ENCODE measurements around the gene ABHD1. TPM values are rescaled to one million over a fixed set of nuclear protein-coding genes. Genes with fewer than 3 reads are reported as not detected.

The ABHD1 gene
- total and polyA plus RNA-seq, 3 donors from 2014 or later = 37.3 to 141 (median 76.4) TPM

DNA sequence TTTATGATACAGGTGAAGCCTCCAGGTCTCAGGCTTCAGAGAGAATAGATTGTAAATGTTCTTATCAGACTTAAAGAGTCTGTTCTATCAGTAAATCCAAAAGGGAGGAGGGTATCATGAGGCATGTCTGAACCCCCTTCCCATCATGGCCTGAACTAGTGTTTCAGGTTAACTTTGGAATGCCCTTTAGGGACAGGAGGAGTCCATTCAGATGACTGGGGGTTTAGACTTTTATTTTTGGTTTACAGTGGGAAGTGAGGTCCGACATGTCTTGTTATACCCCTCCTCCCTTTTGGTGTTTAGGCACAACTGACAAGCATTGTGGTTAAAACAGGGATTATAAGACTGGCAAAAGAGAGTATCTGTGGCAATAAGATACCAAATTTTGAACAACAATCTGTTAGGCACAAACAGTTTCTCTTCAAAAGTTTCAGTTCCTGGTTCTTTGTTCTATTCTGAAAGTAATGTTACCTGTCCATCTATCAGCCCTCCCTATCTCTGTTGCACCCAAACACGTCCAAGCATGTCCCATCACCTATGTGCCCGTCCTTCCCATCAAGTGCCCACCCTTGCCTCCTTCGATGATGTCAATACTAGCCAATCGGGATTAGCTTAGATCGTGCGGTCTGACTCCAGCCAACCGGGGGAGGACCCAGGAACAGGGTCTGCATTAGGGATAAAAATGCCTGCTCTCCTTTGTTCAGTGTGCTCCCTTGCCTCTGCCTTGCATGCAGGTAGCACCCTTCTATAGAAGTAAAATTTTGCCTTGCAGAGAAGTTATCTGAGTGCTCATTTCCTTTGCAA is 41.5 kb downstream of the ABHD1 start:
- Histone ChIP-seq H3K36me3 (ENCODE audit: low read depth, missing control alignments) (no peaks in the 10 kb centered on the region), H3K27ac (no peak overlapping the region), H3K9me3 (no peaks in the 10 kb centered on the region), H3K27me3 (no peaks in the 10 kb centered on the region), H3K4me3 (no peak overlapping the region), H3K4me1 (peaks cover 8% of the 10 kb centered on the region)
- DNase-seq = no peak
- intact Hi-C loops (cut with DNase I; ENCODE audit: low total_unique reads) = no loop called here
- TF ChIP-seq, protein P1, sequence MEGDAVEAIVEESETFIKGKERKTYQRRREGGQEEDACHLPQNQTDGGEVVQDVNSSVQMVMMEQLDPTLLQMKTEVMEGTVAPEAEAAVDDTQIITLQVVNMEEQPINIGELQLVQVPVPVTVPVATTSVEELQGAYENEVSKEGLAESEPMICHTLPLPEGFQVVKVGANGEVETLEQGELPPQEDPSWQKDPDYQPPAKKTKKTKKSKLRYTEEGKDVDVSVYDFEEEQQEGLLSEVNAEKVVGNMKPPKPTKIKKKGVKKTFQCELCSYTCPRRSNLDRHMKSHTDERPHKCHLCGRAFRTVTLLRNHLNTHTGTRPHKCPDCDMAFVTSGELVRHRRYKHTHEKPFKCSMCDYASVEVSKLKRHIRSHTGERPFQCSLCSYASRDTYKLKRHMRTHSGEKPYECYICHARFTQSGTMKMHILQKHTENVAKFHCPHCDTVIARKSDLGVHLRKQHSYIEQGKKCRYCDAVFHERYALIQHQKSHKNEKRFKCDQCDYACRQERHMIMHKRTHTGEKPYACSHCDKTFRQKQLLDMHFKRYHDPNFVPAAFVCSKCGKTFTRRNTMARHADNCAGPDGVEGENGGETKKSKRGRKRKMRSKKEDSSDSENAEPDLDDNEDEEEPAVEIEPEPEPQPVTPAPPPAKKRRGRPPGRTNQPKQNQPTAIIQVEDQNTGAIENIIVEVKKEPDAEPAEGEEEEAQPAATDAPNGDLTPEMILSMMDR (IDR thresholded peaks at IDR 0.05) = no peak
- no peak for TF ChIP-seq POLR2A (IDR thresholded peaks at IDR 0.05)
- 89% methylated on average over 8 of the region's 8 CpGs for WGBS, 2 donors

DNA sequence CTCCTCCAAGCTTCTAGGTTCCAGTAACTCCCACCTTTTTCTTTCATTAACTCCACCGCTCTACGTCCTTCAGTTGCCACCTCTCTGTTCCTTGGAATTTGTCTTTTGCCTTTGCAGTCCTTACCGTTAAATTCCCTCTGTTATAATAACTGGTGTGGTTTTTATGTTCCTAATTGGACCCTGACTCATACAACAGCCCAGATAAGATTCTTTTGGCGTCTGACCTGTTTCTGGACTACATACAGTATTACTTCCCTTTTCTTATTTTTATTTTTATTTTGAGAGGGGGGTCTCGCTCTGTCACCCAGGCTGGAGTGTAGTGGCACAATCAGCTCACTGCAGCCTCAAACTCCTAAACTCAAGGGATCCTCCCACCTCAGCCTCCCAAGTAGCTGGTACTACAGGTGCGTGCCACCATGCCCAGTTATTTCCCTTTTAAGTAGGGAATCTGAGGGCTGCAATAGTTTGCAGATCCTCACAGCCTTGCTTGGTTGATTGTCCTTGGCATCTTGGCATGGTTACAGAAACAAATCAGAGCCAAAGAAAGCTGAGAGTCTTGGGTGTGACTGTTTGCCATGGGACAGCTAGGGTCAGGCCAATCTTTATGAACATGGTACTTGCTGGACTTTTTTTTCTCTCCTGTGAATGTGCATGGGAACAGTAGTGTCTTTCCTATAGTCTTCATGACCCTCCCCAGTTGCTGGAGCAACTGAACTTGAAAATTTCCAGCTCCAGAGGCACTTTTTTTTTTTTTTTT is 47.1 kb downstream of the ABHD1 start:
- WGBS, 2 donors = 43 to 49% methylated on average over 6 of the region's 6 CpGs

DNA sequence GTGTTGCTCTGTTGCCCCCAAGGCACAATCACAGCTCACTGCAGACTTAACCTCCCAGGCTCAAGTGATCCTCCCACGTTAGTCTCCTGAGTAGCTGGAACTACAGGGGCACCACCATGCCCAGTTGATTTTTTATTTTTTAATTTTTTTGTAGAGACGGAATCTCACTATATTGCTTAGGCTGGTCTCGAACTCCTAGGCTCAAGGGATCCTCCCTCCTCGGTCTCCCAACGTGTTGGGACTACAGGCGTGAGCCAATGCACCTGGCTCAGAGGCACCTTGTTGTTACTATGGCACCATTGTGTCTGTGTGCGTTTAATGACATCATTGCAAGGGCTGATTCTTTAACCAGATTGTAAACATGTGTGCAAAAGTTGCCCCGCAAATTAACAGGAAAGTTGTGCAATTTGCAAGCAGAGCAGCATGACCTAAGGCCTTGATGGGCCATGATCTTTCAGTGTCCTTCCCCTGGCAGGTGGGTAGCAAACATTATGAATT is 47.8 kb downstream of the ABHD1 start:
- Histone ChIP-seq H3K27ac (no peak overlapping the region), H3K27me3 (no peaks in the 10 kb centered on the region), H3K36me3 (ENCODE audit: low read depth, missing control alignments) (no peaks in the 10 kb centered on the region), H3K4me3 (no peak overlapping the region), H3K4me1 (peaks cover 10% of the 10 kb centered on the region), H3K9me3 (no peaks in the 10 kb centered on the region)
- intact Hi-C loops (cut with DNase I; ENCODE audit: low total_unique reads) = no loop called here
- DNase-seq = no peak
- no peak for TF ChIP-seq POLR2A (IDR thresholded peaks at IDR 0.05)
- TF ChIP-seq, protein P1 (IDR thresholded peaks at IDR 0.05) = no peak
- WGBS, 2 donors = 85 to 86% methylated on average over 8 of the region's 8 CpGs

More for the DNA sequence above, 47.1 kb downstream of the ABHD1 start:
- Histone ChIP-seq H3K9me3 (no peaks in the 10 kb centered on the region), H3K27ac (peak overlapping the region; percentile 22 to 33), H3K36me3 (ENCODE audit: low read depth, missing control alignments) (no peaks in the 10 kb centered on the region), H3K4me1 (peaks cover 10% of the 10 kb centered on the region), H3K4me3 (no peak overlapping the region), H3K27me3 (no peaks in the 10 kb centered on the region)
- no peak for DNase-seq
- intact Hi-C loops (cut with DNase I; ENCODE audit: low total_unique reads) = no loop called here
- TF ChIP-seq POLR2A (IDR thresholded peaks at IDR 0.05) = no peak
- TF ChIP-seq, protein P1 (IDR thresholded peaks at IDR 0.05) = no peak

DNA sequence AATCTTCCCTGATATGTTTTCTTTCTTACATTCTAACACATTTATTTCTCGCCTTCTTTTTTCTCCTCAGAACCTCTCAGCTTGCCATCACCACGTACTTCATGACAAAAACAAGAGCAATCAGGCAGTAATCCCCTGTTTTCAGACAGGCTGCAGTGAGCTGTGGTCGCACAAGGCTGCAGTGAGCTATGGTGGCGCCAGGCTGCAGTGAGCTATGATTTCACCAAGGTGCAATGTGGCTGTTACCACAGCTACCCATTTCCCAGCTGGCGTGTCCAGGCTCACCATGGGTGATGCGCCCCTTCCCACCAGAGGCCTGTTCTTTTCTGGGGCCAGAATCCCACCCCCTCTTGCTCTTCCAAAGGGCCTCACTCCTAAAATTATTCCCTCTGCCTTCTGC is 51.0 kb downstream of the ABHD1 start:
- H3K9me3 ChIP-seq = no peaks in the 10 kb centered on the region
- DNase-seq = no peak
- 90 to 91% methylated on average over 5 to 6 of the region's 6 CpGs for WGBS, 2 donors
- TF ChIP-seq, protein P1 (IDR thresholded peaks at IDR 0.05) = no peak
- no peak for TF ChIP-seq POLR2A (IDR thresholded peaks at IDR 0.05)
- H3K4me3 ChIP-seq = no peak overlapping the region
- H3K27me3 ChIP-seq = no peaks in the 10 kb centered on the region
- H3K4me1 ChIP-seq = peaks cover 11% of the 10 kb centered on the region
- intact Hi-C loops (cut with DNase I; ENCODE audit: low total_unique reads) = no loop called here
- no peaks in the 10 kb centered on the region for H3K36me3 ChIP-seq (ENCODE audit: low read depth, missing control alignments)
- H3K27ac ChIP-seq = no peak overlapping the region
